MCF 10A (cell line): ENCODE results near the gene PITX3. TPM values are rescaled to one million over a fixed set of nuclear protein-coding genes. Genes with fewer than 3 reads are reported as not detected.
"Not testable (repeated sequence)": the region's sequence is repeated elsewhere in the genome, so short reads cannot be mapped to it uniquely, and the experiment has no call there.

ENCODE experiments used
- BruUV-seq: library from RNA; stranded (reverse); fragments of 400-500 nt; replicated peaks from 2 replicates; lab custom pipeline; 2021; lab: Mats Ljungman, UMichigan
- CTCF ChIA-PET: fragments of 300-600 bp; sonication (Branson Sonifier 250); formaldehyde crosslinking; extraction: SDS; loops from one replicate; lab custom pipeline; 2021; ENCODE audit warnings: antibody characterized with exemption, inconsistent platforms; lab: Yijun Ruan, JAX
- POLR2A ChIA-PET: fragments of 300-600, 350-650 bp; sonication (Branson Sonifier 250); formaldehyde crosslinking; extraction: SDS; loops from one replicate; lab custom pipeline; 2020; ENCODE audit warnings: antibody characterized with exemption, inconsistent platforms; lab: Yijun Ruan, JAX
- DNase-seq: peaks from one replicate; pipeline ENCODE4 v3.0.0-alpha.2; 2018; ENCODE audit not compliant: unreplicated experiment
- H3K27ac Mint-ChIP-seq: one replicate; pipeline ENCODE4 v1.8.0; 2022; ENCODE audit warnings: mild to moderate bottlenecking, low read depth, mixed read lengths; ENCODE audit not compliant: unreplicated experiment
- H3K27me3 Mint-ChIP-seq: one replicate; pipeline ENCODE4 v1.8.0; 2022; ENCODE audit warnings: mixed read lengths; ENCODE audit not compliant: insufficient read depth, unreplicated experiment
- H3K36me3 Mint-ChIP-seq: one replicate; pipeline ENCODE4 v1.8.0; 2022; ENCODE audit warnings: mild to moderate bottlenecking, moderate library complexity, mixed read lengths; ENCODE audit not compliant: insufficient read depth, unreplicated experiment
- H3K4me1 Mint-ChIP-seq: one replicate; pipeline ENCODE4 v1.8.0; 2022; ENCODE audit warnings: mixed read lengths; ENCODE audit not compliant: insufficient read depth, unreplicated experiment
- H3K4me3 Mint-ChIP-seq: one replicate; pipeline ENCODE4 v1.8.0; 2022; ENCODE audit warnings: mild to moderate bottlenecking, moderate library complexity, mixed read lengths; ENCODE audit not compliant: unreplicated experiment
- H3K9me3 Mint-ChIP-seq: one replicate; pipeline ENCODE4 v1.8.0; 2022; ENCODE audit warnings: mixed read lengths; ENCODE audit not compliant: unreplicated experiment
- CTCF ChIP-seq: fragments of 200-600 bp; IDR thresholded peaks from one replicate; pipeline ENCODE4 v1.8.0; 2022; ENCODE audit warnings: antibody characterized with exemption, mild to moderate bottlenecking; ENCODE audit not compliant: unreplicated experiment
- intact Hi-C: fragments of 100-400 bp; cut with micrococcal nuclease; formaldehyde crosslinking; loops from 2 replicates; pipeline ENCODE4 v1.14.1; 2022
- total RNA-seq: library from RNA; stranded (reverse); gene quantifications from 2 replicates; pipeline ENCODE4 v1.2.3, GENCODE V29; 2022

The PITX3 gene
- total RNA-seq, 1 experiment from 2014 or later: not detected

- intact Hi-C loops: no loop called here
- Mint-ChIP-seq H3K4me1 (no peaks in the 10 kb centered on the region), H3K9me3 (no peaks in the 10 kb centered on the region), H3K36me3 (no peaks in the 10 kb centered on the region), H3K4me3 (no peak overlapping the region), H3K27me3 (peaks cover 22% of the 10 kb centered on the region), H3K27ac (no peak overlapping the region)
- BruUV-seq: no TSS peak
- ChIA-PET POLR2A (interaction anchor here (0.6 to 1.2 kb wide), 5 partner anchors 20 to 125 kb away, joined by 3 to 5 read pairs (median 3); no protein-coding TSS in a partner anchor), CTCF (interaction anchor here (0.6 to 4.5 kb wide), 4 partner anchors 9 to 266 kb away, joined by 3 to 24 read pairs (median 4); no protein-coding TSS in a partner anchor)
- no peak for TF ChIP-seq CTCF
- DNase-seq: no peak
Observed at GRCh38 chr10:102219370-102219769, 21.9 kb downstream of the PITX3 start.

- BruUV-seq, H3K9me3 Mint-ChIP-seq: not testable (repeated sequence)
- CTCF ChIA-PET: interaction anchor here (0.6 kb wide), 1 partner anchor 50 kb away, joined by 4 read pairs; no protein-coding TSS in a partner anchor
Observed at GRCh38 chr10:102213599-102213998, 27.7 kb downstream of the PITX3 start.

GRCh38 chr10:102211615-102212299, 29.6 kb downstream of the PITX3 start:
- H3K27me3 Mint-ChIP-seq: no peaks in the 10 kb centered on the region
- H3K27ac Mint-ChIP-seq: no peak overlapping the region
- intact Hi-C loops: no loop called here
- no TSS peak for BruUV-seq
- ChIA-PET POLR2A (interaction anchor here (1.4 to 2.4 kb wide), 2 partner anchors 16 to 20 kb away, joined by 4 to 11 read pairs; partner anchors contain the start of gene ELOVL3), CTCF (interaction anchor here (0.8 to 1.4 kb wide), 2 partner anchors 15 to 42 kb away, joined by 4 to 5 read pairs; partner anchors contain the start of gene ELOVL3)
- DNase-seq: no peak
- H3K4me3 Mint-ChIP-seq: no peak overlapping the region
- H3K9me3 Mint-ChIP-seq: no peaks in the 10 kb centered on the region
- H3K4me1 Mint-ChIP-seq: no peaks in the 10 kb centered on the region
- H3K36me3 Mint-ChIP-seq: no peaks in the 10 kb centered on the region
- TF ChIP-seq CTCF: no peak

More at GRCh38 chr10:102213599-102213998, 27.7 kb downstream of the PITX3 start:
- H3K36me3 Mint-ChIP-seq, H3K27me3 Mint-ChIP-seq, intact Hi-C loops, POLR2A ChIA-PET, DNase-seq, H3K27ac Mint-ChIP-seq, H3K4me1 Mint-ChIP-seq, H3K4me3 Mint-ChIP-seq: not testable (repeated sequence)

- no peaks in the 10 kb centered on the region for H3K4me1 Mint-ChIP-seq
Observed at GRCh38 chr10:102208311-102209035, 32.8 kb downstream of the PITX3 start.

More at GRCh38 chr10:102208311-102209035, 32.8 kb downstream of the PITX3 start:
- Mint-ChIP-seq H3K9me3 (no peaks in the 10 kb centered on the region), H3K27me3 (peaks cover 4% of the 10 kb centered on the region), H3K27ac (no peak overlapping the region), H3K36me3 (no peaks in the 10 kb centered on the region), H3K4me3 (no peak overlapping the region)
- BruUV-seq: no TSS peak
- ChIA-PET POLR2A (interaction anchor here (1.3 kb wide), 1 partner anchor 18 kb away, joined by 3 read pairs; no protein-coding TSS in a partner anchor), CTCF (interaction anchor here (0.6 to 1.7 kb wide), 7 partner anchors 22 to 349 kb away, joined by 3 to 4 read pairs (median 3); no protein-coding TSS in a partner anchor)
- intact Hi-C loops: no loop called here
- TF ChIP-seq CTCF: no peak
- no peak for DNase-seq
